ENCODE results near the gene PRSS27.

GRCh38 chr16:2709588-2709984 is 10.4 kb downstream of the PRSS27 start:
- TF ChIP-seq, protein P1, sequence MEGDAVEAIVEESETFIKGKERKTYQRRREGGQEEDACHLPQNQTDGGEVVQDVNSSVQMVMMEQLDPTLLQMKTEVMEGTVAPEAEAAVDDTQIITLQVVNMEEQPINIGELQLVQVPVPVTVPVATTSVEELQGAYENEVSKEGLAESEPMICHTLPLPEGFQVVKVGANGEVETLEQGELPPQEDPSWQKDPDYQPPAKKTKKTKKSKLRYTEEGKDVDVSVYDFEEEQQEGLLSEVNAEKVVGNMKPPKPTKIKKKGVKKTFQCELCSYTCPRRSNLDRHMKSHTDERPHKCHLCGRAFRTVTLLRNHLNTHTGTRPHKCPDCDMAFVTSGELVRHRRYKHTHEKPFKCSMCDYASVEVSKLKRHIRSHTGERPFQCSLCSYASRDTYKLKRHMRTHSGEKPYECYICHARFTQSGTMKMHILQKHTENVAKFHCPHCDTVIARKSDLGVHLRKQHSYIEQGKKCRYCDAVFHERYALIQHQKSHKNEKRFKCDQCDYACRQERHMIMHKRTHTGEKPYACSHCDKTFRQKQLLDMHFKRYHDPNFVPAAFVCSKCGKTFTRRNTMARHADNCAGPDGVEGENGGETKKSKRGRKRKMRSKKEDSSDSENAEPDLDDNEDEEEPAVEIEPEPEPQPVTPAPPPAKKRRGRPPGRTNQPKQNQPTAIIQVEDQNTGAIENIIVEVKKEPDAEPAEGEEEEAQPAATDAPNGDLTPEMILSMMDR (IDR thresholded peaks at IDR 0.05) = no peak
- no peak for TF ChIP-seq EZH2 (IDR thresholded peaks at IDR 0.05; ENCODE audit: borderline replicate concordance, insufficient read depth, low read depth, low read length, poor library complexity, severe bottlenecking)

Data from B cell (primary cell).